Fibroblast of lung (primary cell): ENCODE results near the gene THRAP3. TPM values are rescaled to one million over a fixed set of nuclear protein-coding genes. Genes with fewer than 3 reads are reported as not detected.
A peak's percentile ranks its signal among the peaks of the same experiment; 100 is the strongest.
"Not testable (repeated sequence)": the region's sequence is repeated elsewhere in the genome, so short reads cannot be mapped to it uniquely, and the experiment has no call there.

ENCODE experiments used
- DNase-seq, 2 donors: peaks; one replicate each; pipeline versions ENCODE4 v3.0.0 to v3.0.0-alpha.2; 2010; ENCODE audit warnings: low read depth in 2 of 2
- H2AFZ ChIP-seq: 2 replicates; pipeline ENCODE4 v1.5.1; 2012; ENCODE audit warnings: low read length, control low read depth, inconsistent platforms
- H3K27ac ChIP-seq: 2 replicates; pipeline ENCODE4 v1.5.1; 2011; ENCODE audit warnings: low read length, control low read depth; ENCODE audit not compliant: insufficient read depth
- H3K27me3 ChIP-seq: 2 replicates; pipeline ENCODE4 v1.5.1; 2011; ENCODE audit warnings: mild to moderate bottlenecking, low read length; ENCODE audit not compliant: control insufficient read depth, insufficient read depth
- H3K36me3 ChIP-seq: 2 replicates; pipeline ENCODE4 v1.5.1; 2011; ENCODE audit warnings: low read length; ENCODE audit not compliant: control insufficient read depth, insufficient read depth
- H3K4me1 ChIP-seq: 2 replicates; pipeline ENCODE4 v1.5.1; 2011; ENCODE audit warnings: low read length; ENCODE audit not compliant: control insufficient read depth, insufficient read depth; ENCODE audit errors: extremely low read depth
- H3K4me2 ChIP-seq: 2 replicates; pipeline ENCODE4 v1.5.1; 2011; ENCODE audit warnings: low read length, control low read depth; ENCODE audit not compliant: insufficient read depth; ENCODE audit errors: extremely low read depth
- H3K4me3 ChIP-seq, 4 experiments: fragments of 200-600 bp in 1 of 4; sonication (generic) in 1 of 4; replicated peaks in 1 of 4; 2 replicates each; pipeline ENCODE4 v1.5.1; 2011 to 2016; ENCODE audit warnings: low read length in 4 of 4, low read depth in 3 of 4, mild to moderate bottlenecking in 3 of 4, control low read depth in 2 of 4, inconsistent platforms in 1 of 4, mixed read lengths in 1 of 4; ENCODE audit not compliant: insufficient read depth in 1 of 4; ENCODE audit errors: control extremely low read depth in 1 of 4
- H3K79me2 ChIP-seq: 2 replicates; pipeline ENCODE4 v1.5.1; 2012; ENCODE audit warnings: mild to moderate bottlenecking, low read length, inconsistent platforms; ENCODE audit not compliant: control insufficient read depth, insufficient read depth
- H3K9ac ChIP-seq: 2 replicates; pipeline ENCODE4 v1.5.1; 2011; ENCODE audit warnings: mild to moderate bottlenecking, low read length, control low read depth; ENCODE audit not compliant: insufficient read depth
- H3K9me3 ChIP-seq: 2 replicates; pipeline ENCODE4 v1.5.1; 2012; ENCODE audit warnings: low read depth, low read length; ENCODE audit not compliant: control insufficient read depth, insufficient read depth
- H4K20me1 ChIP-seq: 2 replicates; pipeline ENCODE4 v1.5.1; 2011; ENCODE audit warnings: low read length; ENCODE audit not compliant: control insufficient read depth, insufficient read depth; ENCODE audit errors: extremely low read depth
- EZH2 ChIP-seq: IDR thresholded peaks from 2 replicates; pipeline ENCODE4 v1.5.1; 2012; ENCODE audit warnings: low read length, control low read depth, mild to moderate bottlenecking; ENCODE audit errors: missing control alignments
- polyA plus RNA-seq, 2 donors: library from polyadenylated mRNA; depleted of rRNA in 1 of 2; stranded (reverse) in 1 of 2; unstranded in 1 of 2; fragments of >200 nt; gene quantifications; 2 replicates each; pipeline ENCODE4 v1.2.1, GENCODE V29; 2011 to 2012; ENCODE audit warnings: missing spikeins in 1 of 2
- total RNA-seq: library from RNA; depleted of rRNA; stranded (reverse); fragments of >200 nt; gene quantifications from 2 replicates; pipeline ENCODE4 v1.2.1, GENCODE V29; 2014
- TF ChIP-seq, protein P1 (sequence below), 2 donors: IDR thresholded peaks in 1 of 2; conservative IDR thresholded peaks in 1 of 2; 1 replicate in 1 of 2; 2 replicates in 1 of 2; pipeline ENCODE4 v1.5.1; 2011 to 2012; ENCODE audit warnings: low read length in 2 of 2, control low read depth in 1 of 2, inconsistent platforms in 1 of 2, low read depth in 1 of 2, mild to moderate bottlenecking in 1 of 2

THRAP3 gene
- total and polyA plus RNA-seq, 2 donors (not counting 1 experiment from before 2014, with no cell fraction given), result 92.5 to 97.5 TPM

DNA sequence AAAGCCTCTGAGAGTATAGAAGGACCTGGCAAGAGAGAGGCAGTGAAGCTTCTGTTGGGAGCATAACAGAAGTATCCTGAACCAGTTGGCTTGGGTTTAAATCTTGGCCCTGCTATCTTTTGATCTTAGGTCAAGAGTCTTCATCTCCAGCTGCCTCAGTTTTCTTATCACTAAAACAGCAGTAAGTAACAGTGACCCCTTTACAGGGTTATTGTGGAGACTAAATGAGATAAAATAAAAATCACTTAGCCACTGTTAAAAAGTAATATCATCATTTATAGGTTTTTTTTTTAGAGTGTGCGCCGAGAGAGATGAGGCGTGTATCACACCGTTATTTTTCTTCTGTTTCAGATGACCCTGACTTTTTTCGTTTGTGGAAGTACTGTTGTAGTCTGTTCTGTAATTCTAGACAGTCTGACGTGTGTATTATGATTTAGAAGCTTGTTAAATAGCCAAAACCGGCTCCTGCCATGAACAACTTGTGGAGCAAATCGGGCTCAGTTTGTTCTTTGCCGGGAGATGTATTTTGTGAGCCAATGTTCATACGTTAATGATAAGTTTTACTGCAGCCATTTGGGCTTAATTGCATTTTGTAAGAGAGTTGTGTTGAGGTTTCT, 1.1 kb downstream of the THRAP3 start:
- H3K27ac ChIP-seq, result peak overlapping the region; percentile 98
- H3K79me2 ChIP-seq, result peaks cover 54% of the 10 kb centered on the region
- peaks cover 3% of the 10 kb centered on the region for H3K36me3 ChIP-seq
- H3K27me3 ChIP-seq, result no peaks in the 10 kb centered on the region
- no peaks in the 10 kb centered on the region for H4K20me1 ChIP-seq
- no peak overlapping the region for H2AFZ ChIP-seq
- H3K4me3 ChIP-seq, result peak overlapping the region; percentile 83 to 98 (median 92)
- DNase-seq, result peak in 1 of 2 donors; percentile 35
- H3K9ac ChIP-seq, result peak overlapping the region; percentile 64
- TF ChIP-seq, protein P1, sequence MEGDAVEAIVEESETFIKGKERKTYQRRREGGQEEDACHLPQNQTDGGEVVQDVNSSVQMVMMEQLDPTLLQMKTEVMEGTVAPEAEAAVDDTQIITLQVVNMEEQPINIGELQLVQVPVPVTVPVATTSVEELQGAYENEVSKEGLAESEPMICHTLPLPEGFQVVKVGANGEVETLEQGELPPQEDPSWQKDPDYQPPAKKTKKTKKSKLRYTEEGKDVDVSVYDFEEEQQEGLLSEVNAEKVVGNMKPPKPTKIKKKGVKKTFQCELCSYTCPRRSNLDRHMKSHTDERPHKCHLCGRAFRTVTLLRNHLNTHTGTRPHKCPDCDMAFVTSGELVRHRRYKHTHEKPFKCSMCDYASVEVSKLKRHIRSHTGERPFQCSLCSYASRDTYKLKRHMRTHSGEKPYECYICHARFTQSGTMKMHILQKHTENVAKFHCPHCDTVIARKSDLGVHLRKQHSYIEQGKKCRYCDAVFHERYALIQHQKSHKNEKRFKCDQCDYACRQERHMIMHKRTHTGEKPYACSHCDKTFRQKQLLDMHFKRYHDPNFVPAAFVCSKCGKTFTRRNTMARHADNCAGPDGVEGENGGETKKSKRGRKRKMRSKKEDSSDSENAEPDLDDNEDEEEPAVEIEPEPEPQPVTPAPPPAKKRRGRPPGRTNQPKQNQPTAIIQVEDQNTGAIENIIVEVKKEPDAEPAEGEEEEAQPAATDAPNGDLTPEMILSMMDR (conservative IDR thresholded peaks at IDR 0.05 in 1 of 2, IDR thresholded peaks at IDR 0.05 in 1 of 2; ENCODE audit: low read depth in 1 of 2, low read length in 2 of 2), result no peak
- no peak for TF ChIP-seq EZH2
- H3K4me2 ChIP-seq, result peak overlapping the region; percentile 93
- no peaks in the 10 kb centered on the region for H3K9me3 ChIP-seq
- peaks cover 3% of the 10 kb centered on the region for H3K4me1 ChIP-seq

DNA sequence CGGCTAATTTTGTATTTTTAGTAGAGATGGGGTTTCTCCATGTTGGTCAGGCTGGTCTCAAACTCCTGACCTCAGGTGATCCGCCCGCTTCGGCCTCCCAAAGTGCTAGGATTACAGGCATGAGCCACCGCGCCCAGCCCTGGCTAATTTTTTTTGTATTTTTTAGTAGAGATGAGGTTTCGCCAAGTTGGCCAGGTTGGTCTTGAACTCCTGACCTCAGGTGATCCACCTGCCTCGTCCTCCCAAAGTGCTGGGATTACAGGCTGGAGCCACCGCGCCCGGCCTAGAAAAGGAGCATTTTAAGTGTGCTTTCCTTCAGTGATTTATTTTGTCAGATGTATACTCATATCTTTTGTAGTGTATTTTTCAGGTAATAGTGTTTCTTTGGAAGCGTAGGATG, 6.0 kb downstream of the THRAP3 start:
- not testable (repeated sequence) for H3K4me1 ChIP-seq, H3K36me3 ChIP-seq, H4K20me1 ChIP-seq, H3K9ac ChIP-seq, H3K9me3 ChIP-seq, H3K27me3 ChIP-seq, H3K4me2 ChIP-seq, H3K27ac ChIP-seq, DNase-seq, H3K4me3 ChIP-seq, H2AFZ ChIP-seq
- peaks cover 98% of the 10 kb centered on the region for H3K79me2 ChIP-seq

DNA sequence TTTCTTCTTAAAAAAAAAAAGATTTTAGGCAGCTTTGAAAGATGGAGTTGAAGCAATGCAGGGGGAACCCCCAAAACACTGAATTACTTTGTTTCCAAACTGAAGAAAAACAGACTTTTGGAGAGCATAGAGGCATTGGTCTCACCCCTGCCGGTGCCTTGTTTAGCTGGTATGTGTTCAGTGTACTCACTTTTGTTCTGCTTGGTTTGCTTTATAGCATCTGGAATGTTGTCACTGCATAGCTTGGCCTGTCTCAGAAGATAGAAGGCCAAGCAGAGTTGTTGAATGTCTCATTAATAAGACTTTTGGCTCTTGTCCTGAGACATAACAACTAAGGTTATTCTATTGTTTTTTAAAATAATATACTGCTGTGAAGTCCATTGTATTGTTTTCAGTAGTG, 6.9 kb downstream of the THRAP3 start:
- H3K79me2 ChIP-seq, result peaks cover 97% of the 10 kb centered on the region
- no peaks in the 10 kb centered on the region for H3K27me3 ChIP-seq
- no peak overlapping the region for H2AFZ ChIP-seq
- no peak overlapping the region for H3K27ac ChIP-seq
- no peaks in the 10 kb centered on the region for H3K9me3 ChIP-seq
- peak in 1 of 2 donors; percentile 51 for DNase-seq
- no peak overlapping the region for H3K4me2 ChIP-seq
- no peak overlapping the region for H3K9ac ChIP-seq
- no peaks in the 10 kb centered on the region for H3K4me1 ChIP-seq
- peaks cover 8% of the 10 kb centered on the region for H3K36me3 ChIP-seq
- H4K20me1 ChIP-seq, result peaks cover 2% of the 10 kb centered on the region
- no peak overlapping the region for H3K4me3 ChIP-seq
- TF ChIP-seq EZH2, result no peak
- TF ChIP-seq, protein P1 (conservative IDR thresholded peaks at IDR 0.05 in 1 of 2, IDR thresholded peaks at IDR 0.05 in 1 of 2; ENCODE audit: low read depth in 1 of 2, low read length in 2 of 2), result no peak
